PC-9 (cell line): Measurements from ENCODE around the gene RFWD3. TPM values are rescaled to one million over a fixed set of nuclear protein-coding genes. Genes with fewer than 3 reads are reported as not detected.

Experiments used
- Bru-seq: library from RNA; stranded (reverse); fragments of 400-500 nt; gene quantifications from one replicate; lab custom pipeline; 2021; lab: Mats Ljungman, UMichigan
- BruChase-seq, 2 experiments: library from RNA; stranded (reverse); fragments of 400-500 nt; gene quantifications; one replicate each; lab custom pipeline; 2021; lab: Mats Ljungman, UMichigan
- BruUV-seq: library from RNA; stranded (reverse); fragments of 400-500 nt; replicated peaks from 2 replicates; lab custom pipeline; 2021; lab: Mats Ljungman, UMichigan
- CTCF ChIA-PET: fragments of 300-600 bp; sonication (Branson Sonifier 250); formaldehyde crosslinking; loops from one replicate; lab custom pipeline; 2022; ENCODE audit warnings: antibody characterized with exemption; lab: Charles Lee
- POLR2A ChIA-PET: fragments of 300-600 bp; sonication (Branson Sonifier 250); formaldehyde crosslinking; loops from one replicate; lab custom pipeline; 2022; ENCODE audit warnings: antibody characterized with exemption; ENCODE audit not compliant: unreplicated experiment; lab: Charles Lee
- DNase-seq, 2 experiments: peaks; one replicate each; pipeline versions ENCODE4 v3.0.0 to v3.0.0-alpha.2; 2015 to 2022; ENCODE audit warnings: mixed read lengths in 1 of 2
- H2AFZ ChIP-seq: fragments of 200-600 bp; sonication (generic); 2 replicates; pipeline ENCODE4 v1.8.1; 2017; ENCODE audit warnings: antibody characterized with exemption
- H3F3A ChIP-seq: fragments of 200-600 bp; sonication (generic); 2 replicates; pipeline ENCODE4 v1.8.1; 2017; ENCODE audit warnings: antibody characterized with exemption, mild to moderate bottlenecking, low read depth; ENCODE audit not compliant: insufficient read depth
- H3K27ac ChIP-seq: fragments of 200-600 bp; sonication (generic); 2 replicates; pipeline ENCODE4 v1.6.1; 2016; ENCODE audit warnings: mixed run types
- H3K27me3 ChIP-seq: fragments of 200-600 bp; sonication (generic); 2 replicates; pipeline ENCODE4 v1.6.1; 2016; ENCODE audit warnings: low read depth, mixed run types; ENCODE audit not compliant: insufficient read depth
- H3K36me3 ChIP-seq: fragments of 200-600 bp; sonication (generic); 2 replicates; pipeline ENCODE4 v1.6.1; 2016; ENCODE audit warnings: low read depth, mixed run types
- H3K4me1 ChIP-seq: fragments of 200-600 bp; sonication (generic); replicated peaks from 2 replicates; pipeline ENCODE4 v1.6.1; 2016; ENCODE audit warnings: mixed run types; ENCODE audit not compliant: insufficient read depth
- H3K4me2 ChIP-seq: fragments of 200-600 bp; sonication (generic); 2 replicates; pipeline ENCODE4 v1.6.1; 2017; ENCODE audit warnings: mixed run types
- H3K4me3 ChIP-seq: fragments of 200-600 bp; sonication (generic); 2 replicates; pipeline ENCODE4 v1.6.1; 2016; ENCODE audit warnings: mixed run types
- H3K79me2 ChIP-seq: fragments of 200-600 bp; sonication (generic); 2 replicates; pipeline ENCODE4 v1.6.1; 2017; ENCODE audit warnings: low read depth, mixed run types
- H3K9me2 ChIP-seq: fragments of 200-600 bp; sonication (generic); 2 replicates; pipeline ENCODE4 v1.8.1; 2017; ENCODE audit warnings: mild to moderate bottlenecking; ENCODE audit not compliant: insufficient read depth
- H3K9me3 ChIP-seq: fragments of 200-600 bp; sonication (generic); 2 replicates; pipeline ENCODE4 v1.8.1; 2016; ENCODE audit warnings: low read depth; ENCODE audit not compliant: insufficient read depth
- H4K20me1 ChIP-seq: fragments of 200-600 bp; sonication (generic); 2 replicates; pipeline ENCODE4 v1.8.1; 2017; ENCODE audit not compliant: insufficient read depth
- CTCF ChIP-seq: fragments of 200-600 bp; sonication (generic); conservative IDR thresholded peaks from 2 replicates; pipeline ENCODE4 v1.6.1; 2017; ENCODE audit warnings: mixed run types, antibody characterized with exemption, mild to moderate bottlenecking, moderate library complexity
- EZH2 ChIP-seq: fragments of 200-600 bp; sonication (generic); IDR thresholded peaks from 2 replicates; pipeline ENCODE4 v1.8.0; 2017; ENCODE audit warnings: antibody characterized with exemption, low read depth
- intact Hi-C: fragments of 100-400 bp; cut with micrococcal nuclease; formaldehyde crosslinking; loops from one replicate; pipeline ENCODE4 v1.10.0; 2022; ENCODE audit not compliant: unreplicated experiment
- long read RNA-seq: library from polyadenylated mRNA; stranded (forward); transcript quantifications from one replicate; pipeline ENCODE4 v2.0.0, GENCODE V29; 2022
- total RNA-seq: library from RNA; stranded (reverse); gene quantifications from 2 replicates; pipeline ENCODE4 v1.2.3, GENCODE V29; 2021

Gene RFWD3
- total RNA-seq: 49.5 and 58.0 TPM in 2 replicates
- Bru-seq, nascent RNA: percentile 95 among the genes with signal in this experiment
- percentile 87 among the genes with signal in this experiment for BruChase-seq, experiment 1, labeled RNA remaining after a 2-hour chase
- BruChase-seq, experiment 2, labeled RNA remaining after a 6-hour chase: percentile 86 among the genes with signal in this experiment
- long read RNA-seq, full-length matches to known transcripts: 17 of 31 reads
- long read RNA-seq, partial matches to known transcripts: 5 of 31 reads
- long read RNA-seq, other reads (novel, unspliced or antisense): 9 of 31 reads

- no peaks in the 10 kb centered on the region for H3K9me2 ChIP-seq
- H3F3A ChIP-seq: no peaks in the 10 kb centered on the region; the same call in 1 of the 2 replicates
- H3K79me2 ChIP-seq: peaks cover 48% of the 10 kb centered on the region
- TF ChIP-seq EZH2 (no peak), CTCF (no peak)
- peak within 1 kb of the TSS; percentile 100 for H3K4me3 ChIP-seq
- peaks cover 8% of the 10 kb centered on the region; the same call in 1 of the 2 replicates for H3K4me1 ChIP-seq
- H3K36me3 ChIP-seq: peaks cover 20% of the 10 kb centered on the region
- ChIA-PET POLR2A (interaction anchor here (0.6 to 1.0 kb wide), 5 partner anchors 9 to 108 kb away, joined by 3 to 40 read pairs (median 5); partner anchors contain the start of gene FA2H), CTCF (interaction anchor here (0.6 to 1.1 kb wide), 2 partner anchors 147 to 356 kb away, joined by 3 read pairs; no protein-coding TSS in a partner anchor)
- peak within 1 kb of the TSS; percentile 95 for H3K4me2 ChIP-seq
- peak within 1 kb of the TSS; percentile 88 for H2AFZ ChIP-seq
- TSS peak; percentile 30 for BruUV-seq
- intact Hi-C loops: no loop called here
- no peaks in the 10 kb centered on the region for H3K27me3 ChIP-seq
- no peaks in the 10 kb centered on the region for H3K9me3 ChIP-seq
- H4K20me1 ChIP-seq: peaks cover 11% of the 10 kb centered on the region; the same call in 1 of the 2 replicates
- H3K27ac ChIP-seq: peak within 1 kb of the TSS; percentile 53
- peak; percentile 94 to 97 for DNase-seq
These were observed at the start of gene RFWD3 for GRCh38 chr16:74666425-74667254. TSS of gene RFWD3 (minus strand) at chr16:74666877. CDS start at chr16:74661449, 5,428 bp downstream.

- BruUV-seq: no TSS peak
- Histone ChIP-seq H3K27me3 (no peaks in the 10 kb centered on the region), H3K9me3 (no peaks in the 10 kb centered on the region), H3K27ac (no peak overlapping the region), H3K4me2 (no peak overlapping the region), H4K20me1 (no peaks in the 10 kb centered on the region), H3K36me3 (no peaks in the 10 kb centered on the region), H3F3A (no peaks in the 10 kb centered on the region), H3K4me3 (no peak overlapping the region), H3K9me2 (no peaks in the 10 kb centered on the region), H2AFZ (no peak overlapping the region), H3K4me1 (no peaks in the 10 kb centered on the region), H3K79me2 (no peaks in the 10 kb centered on the region)
- ChIA-PET CTCF (interaction anchor here (0.7 kb wide), 1 partner anchor 845 kb away, joined by 12 read pairs; no protein-coding TSS in a partner anchor), POLR2A (no interaction called here)
- intact Hi-C loops: no loop called here
- no peak for DNase-seq
- TF ChIP-seq EZH2 (no peak), CTCF (no peak)
These were observed 49.7 kb upstream of the RFWD3 start for GRCh38 chr16:74716355-74716754.

GRCh38 chr16:74713876-74714275 lies 47.2 kb upstream of the RFWD3 start:
- H3K4me1 ChIP-seq: peaks cover 4% of the 10 kb centered on the region; the same call in 1 of the 2 replicates
- no peaks in the 10 kb centered on the region for H3K9me3 ChIP-seq
- H2AFZ ChIP-seq: no peak overlapping the region
- H3K27ac ChIP-seq: no peak overlapping the region
- H4K20me1 ChIP-seq: no peaks in the 10 kb centered on the region
- TF ChIP-seq EZH2: no peak
- H3K4me2 ChIP-seq: no peak overlapping the region
- H3K4me3 ChIP-seq: no peak overlapping the region
- no peaks in the 10 kb centered on the region for H3K27me3 ChIP-seq
- H3K36me3 ChIP-seq: no peaks in the 10 kb centered on the region
- ChIA-PET CTCF (interaction anchor here (0.7 kb wide), 1 partner anchor 50 kb away, joined by 5 read pairs; no protein-coding TSS in a partner anchor), POLR2A (interaction anchor here (0.5 to 0.7 kb wide), 2 partner anchors 30 to 39 kb away, joined by 4 to 19 read pairs; no protein-coding TSS in a partner anchor)
- DNase-seq: no peak
- BruUV-seq: no TSS peak
- no peaks in the 10 kb centered on the region for H3K9me2 ChIP-seq
- no peaks in the 10 kb centered on the region for H3K79me2 ChIP-seq
- intact Hi-C loops: no loop called here
- no peaks in the 10 kb centered on the region for H3F3A ChIP-seq
